HepG2 (cell line): ENCODE results near the gene NPDC1. TPM values are rescaled to one million over a fixed set of nuclear protein-coding genes. Genes with fewer than 3 reads are reported as not detected.

Experiments
- BORCS8-MEF2B ChIP-seq: sonication (generic); formaldehyde crosslinking; IDR thresholded peaks from 2 replicates; pipeline ENCODE4 v1.8.0; 2022; ENCODE audit warnings: mild to moderate bottlenecking, missing genetic modification reagents
- CEBPG ChIP-seq: IDR thresholded peaks from 2 replicates; pipeline ENCODE4 v1.6.1; 2016
- GFI1 ChIP-seq: sonication (generic); formaldehyde crosslinking; IDR thresholded peaks from 2 replicates; pipeline ENCODE4 v1.5.0; 2020; ENCODE audit warnings: missing genetic modification reagents, mild to moderate bottlenecking, borderline replicate concordance
- MBD4 ChIP-seq: IDR thresholded peaks from 2 replicates; pipeline ENCODE4 v1.6.1; 2012; ENCODE audit warnings: low read length, inconsistent platforms, borderline replicate concordance
- RERE ChIP-seq: IDR thresholded peaks from 2 replicates; pipeline ENCODE4 v1.6.1; 2016; ENCODE audit warnings: low read depth, missing genetic modification reagents, missing compliant biosample characterization
- TBX3 ChIP-seq: fragments of 450-650 bp; IDR thresholded peaks from 2 replicates; pipeline ENCODE4 v1.6.1; 2017; ENCODE audit warnings: antibody characterized with exemption, mild to moderate bottlenecking, inconsistent platforms, borderline replicate concordance
- ZNF468 ChIP-seq: sonication (generic); formaldehyde crosslinking; IDR thresholded peaks from 2 replicates; pipeline ENCODE4 v1.8.0; 2022; ENCODE audit warnings: mild to moderate bottlenecking, moderate library complexity, missing genetic modification reagents
- ZNF660 ChIP-seq: sonication (generic); formaldehyde crosslinking; IDR thresholded peaks from 2 replicates; pipeline ENCODE4 v1.5.1; 2020; ENCODE audit warnings: mild to moderate bottlenecking, low read depth, missing genetic modification reagents, borderline replicate concordance
- ZNF691 ChIP-seq: sonication (generic); formaldehyde crosslinking; IDR thresholded peaks from 2 replicates; pipeline ENCODE4 v1.4.0; 2020; ENCODE audit warnings: missing genetic modification reagents, low read depth, mild to moderate bottlenecking, borderline replicate concordance
- ZNF720 ChIP-seq: sonication (generic); formaldehyde crosslinking; IDR thresholded peaks from 2 replicates; pipeline ENCODE4 v1.4.0; 2020; ENCODE audit warnings: missing genetic modification reagents
- polyA plus RNA-seq, 8 experiments: library from polyadenylated mRNA; depleted of rRNA in 3 of 8; stranded (reverse) in 7 of 8; unstranded in 1 of 8; fragments of >200 nt; fragmentation: Illumina TruSeq in 4 of 8; extraction: Trizol in 4 of 8; gene quantifications; 2 replicates each; pipeline versions ENCODE4 v1.2.1 to v1.2.3, GENCODE V29; 2011 to 2016; ENCODE audit warnings: low read depth in 4 of 8, missing spikeins in 1 of 8, mixed read lengths in 1 of 8; ENCODE audit not compliant: insufficient read depth in 1 of 8
- total RNA-seq, 5 experiments: library from RNA; depleted of rRNA; stranded (reverse); fragments of >200 nt; fragmentation: Illumina TruSeq; extraction: Trizol; gene quantifications; 2 replicates each; pipeline ENCODE4 v1.2.3, GENCODE V29; 2016; ENCODE audit warnings: low read depth in 1 of 5
- TF ChIP-seq, protein P1 (sequence below): sonication (generic); formaldehyde crosslinking; conservative IDR thresholded peaks from 2 replicates; pipeline ENCODE4 v1.8.1; 2023; ENCODE audit warnings: missing genetic modification reagents
- TF ChIP-seq, protein P2 (sequence below): sonication (generic); formaldehyde crosslinking; IDR thresholded peaks from 2 replicates; pipeline ENCODE4 v1.4.0; 2020; ENCODE audit warnings: mild to moderate bottlenecking, missing genetic modification reagents
- TF ChIP-seq, protein P3 (sequence below): sonication (generic); formaldehyde crosslinking; IDR thresholded peaks from 2 replicates; pipeline ENCODE4 v1.8.0; 2022; ENCODE audit warnings: missing genetic modification reagents, mild to moderate bottlenecking, moderate library complexity, borderline replicate concordance
- TF ChIP-seq, protein P4 (sequence below): sonication (generic); formaldehyde crosslinking; IDR thresholded peaks from 2 replicates; pipeline ENCODE4 v1.4.0; 2020; ENCODE audit warnings: mild to moderate bottlenecking, low read depth, missing genetic modification reagents

The NPDC1 gene
- total and polyA plus RNA-seq, 2 of the 13 experiments (the other 11 are each of a cell fraction or from before 2014, with no cell fraction given) = 0.84 to 5.4 TPM

DNA sequence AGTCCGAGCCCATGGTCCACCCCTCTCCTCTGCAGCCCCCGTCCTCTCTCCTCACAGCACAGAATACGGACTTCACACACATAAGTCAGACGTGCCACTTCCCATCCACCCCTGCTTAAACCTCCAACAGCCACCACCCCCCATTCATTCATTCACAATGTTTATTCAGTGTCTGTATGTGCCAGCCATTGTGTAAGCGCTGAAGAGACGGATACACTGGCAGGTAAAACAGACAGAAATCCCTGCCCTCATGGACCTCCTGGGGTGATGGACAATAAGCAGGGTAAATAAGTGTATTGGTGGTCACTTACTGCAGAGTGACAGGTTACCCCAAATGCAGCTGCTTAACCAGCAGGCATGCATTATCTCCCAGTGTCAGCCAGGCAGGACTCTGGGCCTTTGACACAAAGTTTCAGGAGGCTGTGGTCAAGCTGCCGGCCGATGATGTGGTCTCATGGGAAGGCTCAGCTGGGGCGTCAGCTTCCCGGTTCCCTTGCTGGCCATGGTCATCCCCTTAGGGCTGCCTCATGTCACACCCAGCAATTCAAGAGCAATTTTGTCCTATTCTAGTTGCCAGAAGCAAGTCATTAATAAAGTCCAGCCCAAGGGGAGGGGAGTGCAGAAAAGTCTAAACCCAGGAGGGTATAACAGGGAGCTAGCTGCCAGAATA, 55.6 kb downstream of the NPDC1 start (continued):
- no peak for TF ChIP-seq RERE (CRISPR knock-in tag)
- TF ChIP-seq TBX3 = no peak
- TF ChIP-seq, protein P1, sequence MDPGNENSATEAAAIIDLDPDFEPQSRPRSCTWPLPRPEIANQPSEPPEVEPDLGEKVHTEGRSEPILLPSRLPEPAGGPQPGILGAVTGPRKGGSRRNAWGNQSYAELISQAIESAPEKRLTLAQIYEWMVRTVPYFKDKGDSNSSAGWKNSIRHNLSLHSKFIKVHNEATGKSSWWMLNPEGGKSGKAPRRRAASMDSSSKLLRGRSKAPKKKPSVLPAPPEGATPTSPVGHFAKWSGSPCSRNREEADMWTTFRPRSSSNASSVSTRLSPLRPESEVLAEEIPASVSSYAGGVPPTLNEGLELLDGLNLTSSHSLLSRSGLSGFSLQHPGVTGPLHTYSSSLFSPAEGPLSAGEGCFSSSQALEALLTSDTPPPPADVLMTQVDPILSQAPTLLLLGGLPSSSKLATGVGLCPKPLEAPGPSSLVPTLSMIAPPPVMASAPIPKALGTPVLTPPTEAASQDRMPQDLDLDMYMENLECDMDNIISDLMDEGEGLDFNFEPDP = no peak
- no peak for TF ChIP-seq GFI1 (CRISPR knock-in tag)
- TF ChIP-seq ZNF720 = no peak
- TF ChIP-seq ZNF691 (CRISPR knock-in tag) = no peak
- TF ChIP-seq CEBPG (CRISPR knock-in tag) = peak; percentile 49
- TF ChIP-seq BORCS8-MEF2B (CRISPR knock-in tag) = no peak
- TF ChIP-seq, protein P2, sequence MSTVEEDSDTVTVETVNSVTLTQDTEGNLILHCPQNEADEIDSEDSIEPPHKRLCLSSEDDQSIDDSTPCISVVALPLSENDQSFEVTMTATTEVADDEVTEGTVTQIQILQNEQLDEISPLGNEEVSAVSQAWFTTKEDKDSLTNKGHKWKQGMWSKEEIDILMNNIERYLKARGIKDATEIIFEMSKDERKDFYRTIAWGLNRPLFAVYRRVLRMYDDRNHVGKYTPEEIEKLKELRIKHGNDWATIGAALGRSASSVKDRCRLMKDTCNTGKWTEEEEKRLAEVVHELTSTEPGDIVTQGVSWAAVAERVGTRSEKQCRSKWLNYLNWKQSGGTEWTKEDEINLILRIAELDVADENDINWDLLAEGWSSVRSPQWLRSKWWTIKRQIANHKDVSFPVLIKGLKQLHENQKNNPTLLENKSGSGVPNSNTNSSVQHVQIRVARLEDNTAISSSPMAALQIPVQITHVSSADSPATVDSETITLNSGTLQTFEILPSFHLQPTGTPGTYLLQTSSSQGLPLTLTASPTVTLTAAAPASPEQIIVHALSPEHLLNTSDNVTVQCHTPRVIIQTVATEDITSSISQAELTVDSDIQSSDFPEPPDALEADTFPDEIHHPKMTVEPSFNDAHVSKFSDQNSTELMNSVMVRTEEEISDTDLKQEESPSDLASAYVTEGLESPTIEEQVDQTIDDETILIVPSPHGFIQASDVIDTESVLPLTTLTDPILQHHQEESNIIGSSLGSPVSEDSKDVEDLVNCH = no peak
- no peak for TF ChIP-seq ZNF660 (CRISPR knock-in tag)
- TF ChIP-seq MBD4 = no peak
- no peak for TF ChIP-seq ZNF468 (CRISPR knock-in tag)
- TF ChIP-seq, protein P3, sequence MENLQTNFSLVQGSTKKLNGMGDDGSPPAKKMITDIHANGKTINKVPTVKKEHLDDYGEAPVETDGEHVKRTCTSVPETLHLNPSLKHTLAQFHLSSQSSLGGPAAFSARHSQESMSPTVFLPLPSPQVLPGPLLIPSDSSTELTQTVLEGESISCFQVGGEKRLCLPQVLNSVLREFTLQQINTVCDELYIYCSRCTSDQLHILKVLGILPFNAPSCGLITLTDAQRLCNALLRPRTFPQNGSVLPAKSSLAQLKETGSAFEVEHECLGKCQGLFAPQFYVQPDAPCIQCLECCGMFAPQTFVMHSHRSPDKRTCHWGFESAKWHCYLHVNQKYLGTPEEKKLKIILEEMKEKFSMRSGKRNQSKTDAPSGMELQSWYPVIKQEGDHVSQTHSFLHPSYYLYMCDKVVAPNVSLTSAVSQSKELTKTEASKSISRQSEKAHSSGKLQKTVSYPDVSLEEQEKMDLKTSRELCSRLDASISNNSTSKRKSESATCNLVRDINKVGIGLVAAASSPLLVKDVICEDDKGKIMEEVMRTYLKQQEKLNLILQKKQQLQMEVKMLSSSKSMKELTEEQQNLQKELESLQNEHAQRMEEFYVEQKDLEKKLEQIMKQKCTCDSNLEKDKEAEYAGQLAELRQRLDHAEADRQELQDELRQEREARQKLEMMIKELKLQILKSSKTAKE (CRISPR knock-in tag) = peak; percentile 49; the same call in 1 of the 2 replicates
- TF ChIP-seq, protein P4, sequence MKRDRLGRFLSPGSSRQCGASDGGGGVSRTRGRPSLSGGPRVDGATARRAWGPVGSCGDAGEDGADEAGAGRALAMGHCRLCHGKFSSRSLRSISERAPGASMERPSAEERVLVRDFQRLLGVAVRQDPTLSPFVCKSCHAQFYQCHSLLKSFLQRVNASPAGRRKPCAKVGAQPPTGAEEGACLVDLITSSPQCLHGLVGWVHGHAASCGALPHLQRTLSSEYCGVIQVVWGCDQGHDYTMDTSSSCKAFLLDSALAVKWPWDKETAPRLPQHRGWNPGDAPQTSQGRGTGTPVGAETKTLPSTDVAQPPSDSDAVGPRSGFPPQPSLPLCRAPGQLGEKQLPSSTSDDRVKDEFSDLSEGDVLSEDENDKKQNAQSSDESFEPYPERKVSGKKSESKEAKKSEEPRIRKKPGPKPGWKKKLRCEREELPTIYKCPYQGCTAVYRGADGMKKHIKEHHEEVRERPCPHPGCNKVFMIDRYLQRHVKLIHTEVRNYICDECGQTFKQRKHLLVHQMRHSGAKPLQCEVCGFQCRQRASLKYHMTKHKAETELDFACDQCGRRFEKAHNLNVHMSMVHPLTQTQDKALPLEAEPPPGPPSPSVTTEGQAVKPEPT (CRISPR knock-in tag) = no peak
